Activated CD8-positive, alpha-beta T cell treated with anti-CD3 and anti-CD28 coated beads, Interleukin-2, amount 10 ng/mL, durations not matched to agents 7 days and 5 days (primary cell): Measurements from ENCODE around the gene PVALEF. TPM values are rescaled to one million over a fixed set of nuclear protein-coding genes. Genes with fewer than 3 reads are reported as not detected.

ENCODE experiments used
- microRNA-seq: library from miRNA; unstranded; fragments of <30 nt; microRNA quantifications from one replicate; pipeline ENCODE4 v1.2.0, GENCODE V29; 2022
- total RNA-seq, 2 experiments: library from RNA; stranded (reverse); gene quantifications; one replicate each; pipeline ENCODE4 v1.2.3, GENCODE V29; 2021

The PVALEF gene
- total RNA-seq, 2 experiments from 2014 or later, result not detected

Small RNA genes lying within 50 kb of the gene (microRNA-seq; reads per million reads assigned to microRNA genes)
- gene MIR1250, result not detected
- gene MIR3065, result not detected
- not detected for gene MIR338
- 1.7 reads per million for gene MIR657

Other genes starting within 250 kb of the PVALEF start
- 10 to 100 TPM; 32.4 to 35.5 TPM for gene CHMP6, start 173.7 kb upstream of the PVALEF start, total RNA-seq
- gene BAIAP2, start 130.4 kb upstream of the PVALEF start, total RNA-seq, result 1 to 10 TPM; 5.0 to 5.8 TPM
- 1 to 10 TPM in 1 of 2 experiments, under 1 TPM in 1; 0.71 to 1.1 TPM for gene AATK, start 714 bp downstream of the PVALEF start, total RNA-seq
- gene CEP131, start 57.5 kb downstream of the PVALEF start, total RNA-seq, result 10 to 100 TPM; 17.9 to 19.0 TPM
- 10 to 100 TPM; 43.8 to 52.7 TPM for gene TEPSIN, start 73.5 kb downstream of the PVALEF start, total RNA-seq
- 10 to 100 TPM; 42.3 to 48.3 TPM for gene NDUFAF8, start 73.8 kb downstream of the PVALEF start, total RNA-seq
- gene SLC38A10, start 129.8 kb downstream of the PVALEF start, total RNA-seq, result 10 to 100 TPM; 78.5 to 83.5 TPM
- gene BAHCC1, start 229.9 kb downstream of the PVALEF start, total RNA-seq, result under 1 TPM; 0.87 to 0.91 TPM